ENCODE results near the gene AP4S1. TPM values are rescaled to one million over a fixed set of nuclear protein-coding genes. Genes with fewer than 3 reads are reported as not detected.

The AP4S1 gene
- total RNA-seq, 1 donor from 2014 or later, result 15.9 TPM

DNA sequence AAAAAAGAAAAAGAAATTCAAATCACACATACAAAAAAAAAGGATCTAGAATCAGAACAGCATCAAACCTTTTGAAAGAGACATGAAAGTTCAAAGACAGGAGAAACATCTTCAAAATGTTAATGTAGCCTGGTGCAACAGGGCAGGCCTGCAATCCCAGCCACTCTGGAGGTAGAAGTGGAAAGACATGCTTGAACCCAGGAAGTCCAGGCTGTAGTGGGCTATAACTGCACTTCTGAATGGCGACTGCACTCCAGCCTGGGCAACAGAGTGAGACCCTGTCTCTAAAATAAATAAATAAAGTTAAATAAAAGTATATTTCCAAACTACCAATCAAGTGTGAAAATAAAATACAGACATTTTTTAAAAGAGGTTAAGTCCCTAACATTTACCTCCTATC lies 18.7 kb upstream of the AP4S1 start:
- DNase-seq (ENCODE audit: low spot score), result no peak

DNA sequence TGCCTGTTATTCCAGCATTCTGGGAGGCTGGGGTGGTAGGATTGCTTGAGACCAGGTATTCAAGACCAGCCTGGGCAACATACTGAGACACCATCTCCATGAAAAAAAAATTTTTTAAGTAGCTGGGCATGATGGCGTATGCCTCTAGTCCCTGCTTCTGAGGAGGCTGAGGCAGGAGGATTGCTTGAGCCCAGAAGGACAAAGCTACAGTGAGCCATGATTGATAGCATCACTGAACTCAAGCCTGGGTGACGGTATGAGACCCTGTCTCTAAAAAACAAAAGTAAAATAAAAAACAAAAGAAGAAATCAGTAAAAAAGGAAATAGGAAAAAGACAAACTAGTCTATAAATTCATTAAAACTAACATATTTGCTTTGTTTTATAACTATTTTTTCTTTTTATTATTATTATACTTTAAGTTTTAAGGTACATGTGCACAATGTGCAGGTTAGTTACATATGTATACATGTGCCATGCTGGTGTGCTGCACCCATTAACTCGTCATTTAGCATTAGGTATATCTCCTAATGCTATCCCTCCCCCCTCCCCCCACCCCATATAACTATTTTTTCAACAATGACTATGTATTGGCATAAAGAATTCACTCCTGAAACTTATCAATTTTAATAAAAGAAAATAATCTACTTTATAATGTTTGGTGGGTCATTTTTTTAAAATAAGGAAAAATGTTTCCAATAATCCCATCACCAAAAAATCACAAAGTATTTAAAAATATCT lies 15.4 kb upstream of the AP4S1 start:
- no peak for DNase-seq (ENCODE audit: low spot score)

DNA sequence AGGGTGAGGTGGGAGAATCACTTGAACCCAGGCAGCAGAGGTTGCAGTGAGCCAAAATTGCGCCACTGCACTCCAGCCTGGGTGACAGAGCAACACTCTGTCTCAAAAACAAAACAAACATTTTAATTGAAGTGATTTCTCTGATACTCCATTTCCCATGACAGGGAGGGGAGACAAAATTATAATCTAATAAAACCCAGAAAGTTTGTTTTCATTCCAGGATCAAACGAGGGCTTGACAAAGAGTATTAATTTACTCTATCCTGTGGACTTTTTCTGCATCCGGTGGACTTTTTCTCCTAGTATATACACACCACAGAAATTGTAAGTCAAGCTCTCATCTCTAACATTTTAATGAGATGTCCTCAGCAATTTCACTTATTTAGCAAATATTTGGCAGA lies 14.5 kb upstream of the AP4S1 start:
- DNase-seq (ENCODE audit: low spot score), result no peak

DNA sequence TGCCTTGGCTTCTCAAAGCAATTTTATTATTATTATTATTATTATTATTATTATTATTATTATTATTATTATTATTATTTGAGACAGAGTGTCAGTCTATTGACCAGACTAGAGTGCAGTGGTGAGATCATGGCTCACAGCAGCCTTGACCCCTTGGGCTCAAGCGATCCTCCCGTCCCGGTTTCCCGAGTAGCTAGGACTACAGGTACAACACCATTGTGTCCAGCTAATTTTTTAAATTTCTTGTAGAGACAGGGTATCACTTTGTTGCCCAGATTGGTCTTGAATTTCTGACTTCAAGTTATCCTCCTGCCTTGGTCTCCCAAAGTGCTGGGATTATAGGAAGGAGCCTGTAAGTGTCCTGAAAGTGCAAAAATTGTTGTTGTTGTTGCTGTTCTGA lies 11.6 kb upstream of the AP4S1 start:
- no peak for DNase-seq (ENCODE audit: low spot score)

DNA sequence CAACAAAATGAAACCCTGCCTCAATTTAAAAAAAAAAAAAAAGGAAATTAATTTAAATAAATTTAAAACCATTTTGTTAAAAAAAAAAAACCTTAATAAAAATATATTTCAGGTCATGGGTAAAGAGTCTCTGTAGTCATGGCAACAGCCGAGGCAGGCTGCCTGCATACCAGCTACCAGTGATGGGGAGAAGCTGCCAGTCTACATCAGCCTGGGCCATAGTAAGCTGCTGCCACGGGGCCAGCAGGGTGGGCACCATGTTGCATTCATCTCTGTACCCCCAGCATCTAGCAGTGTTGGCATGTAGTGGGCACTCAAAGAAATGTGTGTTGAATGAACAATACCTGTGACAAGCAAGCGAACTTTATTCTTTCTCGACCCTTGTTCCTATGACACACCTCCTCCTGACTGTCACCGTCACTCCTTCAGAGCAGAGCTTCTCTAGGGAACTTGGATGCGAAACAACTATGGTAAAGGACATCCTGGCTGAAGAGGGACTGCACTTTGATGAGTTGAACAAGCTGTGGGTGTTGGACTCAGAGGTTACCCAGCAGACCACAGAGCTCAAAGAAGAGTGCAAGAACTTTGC lies 7.3 kb upstream of the AP4S1 start:
- no peak for DNase-seq (ENCODE audit: low spot score)

DNA sequence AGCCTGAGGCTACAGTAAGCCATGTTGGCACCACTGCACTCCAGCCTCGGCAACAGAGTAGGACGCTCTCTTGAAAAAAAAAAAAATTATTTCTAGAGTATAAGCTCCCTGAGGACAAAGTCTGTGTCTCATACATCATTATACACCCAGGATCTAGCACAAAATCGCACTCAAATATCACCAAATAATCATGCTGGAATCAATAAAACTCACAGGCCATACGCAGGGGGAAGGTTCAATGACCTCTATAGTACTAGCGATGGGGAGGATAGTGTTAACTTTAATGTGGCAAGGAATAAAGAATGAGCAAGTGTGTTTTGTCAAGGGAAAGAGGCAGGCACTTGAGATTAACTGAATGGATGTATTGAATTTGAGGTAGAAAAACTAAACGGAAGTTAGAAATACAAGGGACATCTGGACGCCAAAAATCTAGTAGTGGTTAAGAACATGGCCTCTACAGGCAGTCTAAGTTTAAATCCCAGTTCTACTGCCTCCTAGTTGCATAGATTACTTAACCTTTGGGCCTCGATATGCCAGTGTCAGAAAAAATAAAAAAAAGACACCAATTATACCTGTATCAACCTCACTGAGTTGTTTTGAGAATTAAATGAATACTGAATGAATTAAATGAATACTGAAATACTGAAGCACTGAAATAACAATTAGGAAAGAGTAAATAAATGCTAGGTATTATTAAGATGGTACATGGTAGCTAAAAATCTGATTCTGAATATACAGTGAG lies 4.4 kb upstream of the AP4S1 start:
- DNase-seq (ENCODE audit: low spot score), result no peak

DNA sequence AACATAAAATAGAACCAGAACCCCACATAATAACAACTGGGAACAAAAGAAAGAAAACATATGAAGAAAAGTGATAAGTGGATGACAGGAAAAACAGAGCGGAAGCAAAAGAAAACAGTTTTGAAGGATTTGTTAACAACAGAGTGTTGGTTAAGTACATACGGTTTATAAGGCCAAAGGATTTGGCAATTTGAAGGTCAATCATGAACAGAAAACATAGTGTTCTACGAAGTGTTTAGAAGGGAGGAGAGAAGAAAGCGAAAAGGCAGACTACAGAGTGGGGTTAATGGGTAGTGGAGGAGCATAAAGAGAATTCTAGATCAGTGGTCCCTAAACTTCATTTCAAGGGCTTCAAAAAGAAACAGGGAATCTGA lies 3.9 kb upstream of the AP4S1 start:
- no peak for DNase-seq (ENCODE audit: low spot score)

DNA sequence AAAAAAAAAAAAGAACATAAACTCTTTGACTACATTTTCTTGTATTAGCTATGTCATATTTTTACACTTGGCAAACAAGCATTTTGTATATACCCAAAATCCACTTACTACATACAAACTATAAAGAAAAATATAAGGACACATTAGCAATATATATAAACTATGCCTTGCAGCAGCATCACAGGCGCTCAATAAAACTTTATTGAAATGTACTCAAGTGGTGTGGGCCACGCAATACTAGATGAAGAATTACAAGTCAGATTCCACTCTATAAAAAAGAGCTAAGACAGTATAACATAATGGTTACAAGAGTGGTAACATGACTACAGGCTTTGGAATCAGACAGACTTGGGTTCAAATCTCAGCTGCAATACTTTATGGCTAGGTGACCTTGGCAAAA lies 3.1 kb upstream of the AP4S1 start:
- DNase-seq (ENCODE audit: low spot score), result no peak

DNA sequence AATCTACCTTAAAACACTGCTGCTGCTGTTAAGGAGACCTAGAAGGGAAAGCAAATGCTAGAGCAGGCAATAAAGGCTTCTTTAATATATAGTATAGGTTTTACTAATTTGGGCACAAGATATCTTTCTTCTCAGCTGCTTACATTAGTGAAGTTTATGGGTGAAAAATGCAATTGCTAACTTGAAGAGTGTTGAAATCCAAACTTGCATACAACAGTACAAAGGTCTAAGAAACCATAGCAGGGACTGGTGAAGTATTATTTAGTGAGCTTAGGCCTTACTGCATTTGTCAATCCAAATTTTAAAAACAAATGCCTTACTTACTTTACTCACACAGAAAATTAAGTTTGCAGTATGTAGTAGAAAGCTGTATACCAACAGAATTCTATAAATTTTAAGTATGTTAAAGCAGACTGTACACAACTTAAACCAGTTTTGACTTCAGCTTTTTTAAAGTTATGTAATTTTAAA lies 1.4 kb upstream of the AP4S1 start:
- DNase-seq (ENCODE audit: low spot score), result no peak

DNA sequence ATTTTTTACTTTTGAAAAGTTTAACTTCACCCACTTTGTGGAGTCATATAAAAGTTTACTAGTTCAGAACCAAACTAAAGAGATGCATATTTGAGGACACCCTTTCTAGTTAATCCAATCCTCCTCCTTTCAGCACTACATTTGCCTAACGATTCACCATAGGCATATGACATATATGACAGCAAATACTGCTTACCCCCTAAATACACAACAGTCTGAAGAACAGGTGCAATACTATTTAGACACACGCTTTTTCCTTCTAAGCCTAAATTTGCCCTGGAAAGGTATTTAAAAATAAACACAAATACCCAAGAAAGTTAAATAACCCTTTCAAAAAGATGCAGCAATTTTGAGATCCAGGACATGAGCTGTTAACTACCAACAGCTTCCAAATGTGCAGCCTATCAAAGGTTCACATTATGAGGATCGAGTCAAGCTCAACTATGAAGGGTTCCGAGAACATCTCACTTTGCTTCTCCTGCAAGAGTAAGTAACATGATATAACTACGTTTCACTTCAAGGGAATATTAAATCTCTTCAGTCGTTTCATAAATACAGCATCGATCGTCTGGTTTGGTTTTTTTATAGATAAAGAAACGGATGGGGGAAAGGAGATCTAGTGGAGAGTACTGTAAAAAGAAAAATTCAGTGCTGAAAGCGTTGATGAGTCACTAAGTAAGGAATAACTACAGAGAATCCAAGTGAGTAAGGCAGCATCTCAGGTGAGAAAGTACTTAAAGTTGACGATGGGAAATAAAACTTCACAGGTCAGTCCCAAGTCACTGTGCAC lies 677 bp upstream of the AP4S1 start:
- DNase-seq (ENCODE audit: low spot score), result no peak

DNA sequence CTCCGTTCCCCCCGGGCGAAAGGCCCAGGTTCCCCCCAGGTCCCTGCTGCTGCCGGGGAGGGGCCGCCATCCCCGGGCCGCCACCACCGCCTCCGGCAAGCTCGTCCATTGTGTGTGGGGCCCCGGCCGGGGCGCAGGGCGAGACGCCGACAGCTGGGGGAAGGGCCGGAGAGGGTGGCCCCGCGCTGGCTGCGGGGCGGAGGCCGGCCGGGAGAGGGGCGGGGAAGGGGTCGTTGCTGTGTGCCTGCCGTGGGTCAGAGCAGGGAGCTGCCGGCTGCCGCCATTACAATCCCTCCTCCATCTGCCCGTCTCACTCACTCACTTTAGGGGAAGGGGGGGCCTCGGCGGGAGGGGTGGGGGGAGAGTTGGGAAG lies 614 bp downstream of the AP4S1 start, which contains the start of gene STRN3:
STRN3 (minus strand) TSS at position 303 of the 373 bp plus-strand sequence; CDS start at position 109, 194 bp downstream.
- DNase-seq (ENCODE audit: low spot score), result no peak

DNA sequence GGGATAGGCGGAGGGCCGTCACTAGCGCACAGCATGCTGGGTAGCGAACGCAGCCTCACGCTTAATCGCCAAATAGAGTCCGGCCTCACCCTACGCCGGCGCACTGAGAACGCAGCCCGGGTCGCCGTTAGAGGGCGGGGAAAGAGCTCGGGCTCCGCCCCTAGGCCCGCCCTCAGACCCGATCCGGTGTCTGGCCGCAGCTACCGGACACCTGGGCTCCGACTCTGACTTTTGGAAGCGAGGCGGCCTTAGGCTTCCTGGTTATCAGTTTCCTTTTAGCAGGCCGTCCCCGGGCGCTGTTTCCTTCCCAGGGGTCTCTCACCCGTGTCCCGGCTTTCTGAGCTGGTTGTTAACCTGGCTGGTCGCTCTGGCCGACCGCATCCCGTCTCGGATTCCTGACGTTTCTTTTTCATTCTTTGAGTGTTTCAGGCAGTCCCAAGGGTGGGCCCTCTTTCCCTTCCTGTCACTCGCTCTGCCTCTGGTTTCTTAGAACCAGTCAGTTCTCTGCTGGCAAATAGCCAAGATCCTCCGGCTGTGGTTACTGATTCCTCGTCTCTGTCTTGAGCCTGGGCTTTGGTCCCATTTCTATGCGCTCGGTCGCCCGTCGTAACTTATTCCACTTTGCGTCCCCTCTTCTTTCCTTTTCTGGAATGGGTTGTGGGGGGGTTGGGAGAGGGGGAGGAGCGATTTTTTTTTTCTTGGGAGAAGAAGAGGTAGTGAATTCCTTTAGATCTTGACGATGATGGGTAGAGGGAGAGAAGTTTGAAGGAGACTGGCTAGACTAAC lies 1.2 kb downstream of the AP4S1 start:
- peak; percentile 98 for DNase-seq (ENCODE audit: low spot score)

DNA sequence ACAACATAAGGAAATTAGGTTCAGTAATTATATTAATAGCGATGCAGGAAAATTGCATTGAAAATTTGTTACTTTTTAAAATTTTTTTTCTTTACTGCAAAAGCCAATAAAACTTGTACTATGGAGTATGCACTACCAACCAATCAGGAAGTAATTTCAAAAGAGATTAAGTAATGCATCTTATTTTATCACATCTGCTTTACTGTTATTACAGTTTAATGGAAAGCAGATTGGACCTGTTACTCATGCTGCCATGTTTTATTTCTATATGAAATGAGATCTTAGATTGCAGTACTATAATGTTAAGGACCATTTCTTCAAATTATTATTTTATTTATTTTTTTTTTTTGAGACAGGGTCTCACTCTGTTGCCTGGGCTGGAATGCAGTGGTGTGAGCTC lies 2.4 kb downstream of the AP4S1 start:
- DNase-seq (ENCODE audit: low spot score), result no peak

DNA sequence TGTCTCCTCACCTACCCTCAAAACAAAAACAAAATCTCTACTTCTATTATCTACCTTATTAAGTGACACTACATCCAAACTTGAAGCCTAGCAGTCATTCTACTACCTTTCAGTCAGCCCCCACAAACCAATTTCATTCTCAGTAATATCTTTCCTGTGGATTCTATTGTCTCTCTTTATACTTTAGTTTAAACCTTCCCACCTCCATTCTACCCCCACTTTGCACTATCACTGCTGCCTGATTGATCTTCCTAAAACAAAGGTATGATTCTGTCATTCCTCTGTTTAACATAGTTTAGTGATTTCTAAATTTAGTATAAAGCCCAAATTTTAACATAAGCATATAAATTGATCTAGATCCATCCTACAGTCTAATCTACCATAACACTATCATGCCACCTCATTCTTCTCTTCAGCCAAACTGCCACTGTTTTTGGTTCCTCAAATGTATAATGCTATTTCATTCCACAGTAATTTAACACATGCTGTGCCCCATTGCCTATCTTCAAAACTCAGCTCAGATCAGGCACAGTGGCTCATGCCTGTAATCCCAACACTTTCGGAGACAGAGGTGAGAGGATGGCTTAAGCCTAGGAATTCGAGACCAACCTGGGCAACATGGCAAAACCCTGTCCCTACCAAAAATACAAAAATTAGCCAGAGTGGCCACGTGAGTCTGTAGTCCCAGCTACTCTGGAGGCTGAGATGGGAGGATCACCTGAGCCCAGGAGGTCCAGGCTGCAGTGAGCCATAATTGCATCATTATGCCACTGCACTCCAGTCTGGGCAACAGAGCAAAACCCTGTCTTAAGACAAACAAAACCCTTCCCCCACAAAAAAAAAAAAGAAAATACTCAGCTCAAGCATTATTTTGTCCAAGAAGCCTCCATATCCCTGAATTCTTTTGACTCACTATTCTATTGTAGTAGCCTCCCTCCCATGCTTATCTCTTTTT lies 3.8 kb downstream of the AP4S1 start:
- DNase-seq (ENCODE audit: low spot score), result no peak

DNA sequence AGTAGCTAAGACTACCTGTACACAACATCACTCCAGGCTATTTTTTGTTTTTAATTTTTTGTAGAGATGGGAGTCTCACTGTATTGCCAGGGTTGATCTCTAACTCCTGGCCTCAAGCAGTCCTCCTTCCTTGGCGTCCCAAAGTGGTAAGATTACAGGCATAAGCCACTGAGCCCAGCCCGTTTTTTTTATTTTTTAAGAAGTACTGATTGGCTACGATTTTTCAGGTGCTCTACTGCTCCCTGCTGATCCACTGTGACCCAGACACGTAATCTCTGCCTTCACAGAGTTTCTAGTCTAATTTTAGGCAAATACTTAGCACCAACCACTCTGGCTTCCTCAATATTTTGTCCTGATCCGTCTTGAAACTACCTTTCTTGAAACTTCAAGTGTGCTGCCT lies 5.0 kb downstream of the AP4S1 start:
- no peak for DNase-seq (ENCODE audit: low spot score)

DNA sequence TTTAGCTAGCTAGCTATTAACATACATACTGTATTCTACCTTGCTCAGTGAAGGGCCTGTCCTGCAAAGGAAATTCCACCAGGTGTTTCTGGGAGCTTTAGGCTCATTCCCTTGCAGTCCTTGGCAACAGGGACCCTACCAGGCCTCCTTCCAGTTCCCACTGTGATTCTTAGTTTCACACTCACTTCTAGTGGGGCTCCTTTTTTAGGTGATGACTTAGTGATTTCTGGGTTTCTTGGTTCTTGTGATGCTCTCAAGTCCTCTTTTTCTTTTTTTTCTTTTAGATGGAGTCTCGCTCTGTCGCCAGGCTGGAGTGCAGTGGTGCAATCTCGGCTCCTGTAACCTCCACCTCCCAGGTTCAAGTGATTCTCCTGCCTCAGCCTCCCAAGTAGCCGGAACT lies 11.1 kb downstream of the AP4S1 start:
- no peak for DNase-seq (ENCODE audit: low spot score)

DNA sequence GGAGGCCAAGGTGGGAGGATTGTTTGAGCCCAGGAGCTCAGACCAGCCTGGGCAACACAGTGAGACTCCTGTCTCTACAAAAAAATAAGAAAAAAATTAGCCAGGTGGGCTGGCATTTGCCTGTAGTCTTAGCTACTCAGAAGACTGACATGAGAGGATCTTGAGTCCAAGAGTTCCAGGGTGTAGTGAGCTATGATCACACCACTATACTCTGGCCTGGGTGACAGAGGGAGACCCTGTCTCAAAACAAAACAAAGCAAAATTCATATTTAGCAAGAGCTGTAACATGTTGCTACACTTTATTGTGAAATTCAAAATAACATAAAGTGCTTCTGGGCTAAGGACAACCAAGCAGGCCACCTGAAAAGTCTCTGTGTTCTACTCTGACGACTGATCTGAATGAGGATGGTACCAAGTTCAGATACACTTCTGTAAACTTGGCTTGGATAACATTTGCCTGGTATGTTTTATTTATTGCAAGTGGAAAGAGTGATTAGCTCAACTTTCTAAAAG lies 12.3 kb downstream of the AP4S1 start:
- no peak for DNase-seq (ENCODE audit: low spot score)

DNA sequence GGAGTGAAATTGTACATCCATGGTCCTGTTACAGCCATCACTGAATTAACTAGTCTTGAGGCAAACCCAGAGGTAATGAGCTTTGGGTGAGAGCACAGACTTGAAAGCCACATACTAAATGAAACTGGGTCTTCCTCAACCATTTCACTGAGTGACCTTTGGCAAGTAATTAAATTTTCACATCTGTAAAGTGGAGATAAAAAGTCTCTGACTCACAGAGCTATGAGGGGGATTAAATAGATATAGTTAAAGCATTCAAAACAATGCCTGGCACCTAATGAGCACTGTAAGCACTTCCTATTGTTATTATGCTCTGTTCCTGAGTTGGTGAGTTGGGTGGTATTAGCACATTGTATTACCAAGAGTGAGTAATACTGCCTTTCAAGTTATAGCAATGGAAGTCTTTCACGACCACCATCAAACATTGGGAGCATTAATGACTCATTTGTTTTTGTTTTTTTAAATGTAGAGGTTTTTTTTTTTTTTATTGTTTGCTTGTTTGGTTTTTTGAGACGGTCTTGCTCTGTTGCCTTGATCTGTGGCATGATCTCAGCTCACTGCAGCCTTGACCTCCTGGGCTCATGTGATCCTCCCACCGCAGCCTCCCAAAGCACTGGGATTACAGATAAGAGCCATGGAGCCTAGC lies 13.2 kb downstream of the AP4S1 start:
- no peak for DNase-seq (ENCODE audit: low spot score)

DNA sequence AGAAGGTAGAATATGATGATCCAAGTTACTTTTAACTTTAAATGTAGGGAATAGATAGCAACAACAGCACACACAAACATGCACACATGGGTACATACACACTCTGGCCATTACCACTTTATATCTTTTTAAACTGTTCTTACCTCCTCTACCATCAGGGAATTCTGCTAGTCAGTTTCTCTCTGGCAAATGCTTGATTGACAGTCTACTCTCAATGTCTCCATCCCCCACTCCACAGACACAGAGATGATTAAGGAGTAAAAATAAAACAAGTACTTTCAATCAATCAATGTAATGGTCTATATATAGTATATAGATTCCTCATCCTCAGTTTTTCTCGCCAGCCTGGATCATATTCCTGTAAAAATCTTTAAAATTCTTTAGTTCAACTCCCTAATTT lies 16.9 kb downstream of the AP4S1 start:
- DNase-seq (ENCODE audit: low spot score), result no peak

Data from umbilical cord (tissue), 2 donors.